Astrocyte (in vitro differentiated cells and primary cell): ENCODE measurements around the gene SDR42E1. TPM values are rescaled to one million over a fixed set of nuclear protein-coding genes. Genes with fewer than 3 reads are reported as not detected.

ENCODE experiments used
- DNase-seq: peaks from one replicate; pipeline ENCODE4 v3.0.0-alpha.2; 2010; ENCODE audit warnings: low read depth
- FAIRE-seq: peaks from 2 replicates; lab custom pipeline; 2011; peaks lifted over from hg19 to GRCh38; lab: Jason Lieb, UNC
- H2AFZ ChIP-seq: 2 replicates; pipeline ENCODE4 v1.6.0; 2012; ENCODE audit warnings: low read depth, low read length, inconsistent platforms
- H3K27ac ChIP-seq: 2 replicates; pipeline ENCODE4 v1.5.1; 2011; ENCODE audit warnings: low read depth, low read length, inconsistent platforms
- H3K27me3 ChIP-seq: 2 replicates; pipeline ENCODE4 v1.6.0; 2011; ENCODE audit warnings: low read length, inconsistent platforms; ENCODE audit not compliant: insufficient read depth
- H3K36me3 ChIP-seq: 2 replicates; pipeline ENCODE4 v1.5.1; 2011; ENCODE audit warnings: low read length, inconsistent platforms; ENCODE audit not compliant: insufficient read depth
- H3K4me1 ChIP-seq: 2 replicates; pipeline ENCODE4 v1.5.1; 2011; ENCODE audit warnings: low read length, inconsistent platforms; ENCODE audit not compliant: insufficient read depth
- H3K4me2 ChIP-seq: 2 replicates; pipeline ENCODE4 v1.6.0; 2012; ENCODE audit warnings: low read length, inconsistent platforms
- H3K4me3 ChIP-seq: 2 replicates; pipeline ENCODE4 v1.5.1; 2011; ENCODE audit warnings: low read depth, mild to moderate bottlenecking, low read length, inconsistent platforms; ENCODE audit not compliant: insufficient read depth
- H3K79me2 ChIP-seq: 2 replicates; pipeline ENCODE4 v1.6.0; 2012; ENCODE audit warnings: mild to moderate bottlenecking, low read length, inconsistent platforms; ENCODE audit not compliant: insufficient read depth
- H3K9ac ChIP-seq: 2 replicates; pipeline ENCODE4 v1.6.0; 2012; ENCODE audit warnings: mild to moderate bottlenecking, low read length, inconsistent platforms
- H3K9me3 ChIP-seq: 2 replicates; pipeline ENCODE4 v1.5.1; 2012; ENCODE audit warnings: low read depth, mild to moderate bottlenecking, low read length, inconsistent platforms; ENCODE audit not compliant: insufficient read depth
- H4K20me1 ChIP-seq: 2 replicates; pipeline ENCODE4 v1.6.0; 2012; ENCODE audit warnings: low read length, inconsistent platforms; ENCODE audit not compliant: insufficient read depth
- H3K27ac Mint-ChIP-seq: one replicate; pipeline ENCODE4 v1.8.0; 2021; ENCODE audit warnings: mild to moderate bottlenecking, mixed read lengths; ENCODE audit not compliant: unreplicated experiment
- H3K27me3 Mint-ChIP-seq: one replicate; pipeline ENCODE4 v1.8.0; 2021; ENCODE audit warnings: low read depth, mixed read lengths; ENCODE audit not compliant: unreplicated experiment
- H3K36me3 Mint-ChIP-seq: one replicate; pipeline ENCODE4 v1.8.0; 2021; ENCODE audit warnings: low read depth, mixed read lengths; ENCODE audit not compliant: unreplicated experiment
- H3K4me1 Mint-ChIP-seq: one replicate; pipeline ENCODE4 v1.8.0; 2021; ENCODE audit warnings: low read depth, mixed read lengths; ENCODE audit not compliant: unreplicated experiment
- H3K4me3 Mint-ChIP-seq: one replicate; pipeline ENCODE4 v1.8.0; 2021; ENCODE audit warnings: mild to moderate bottlenecking, moderate library complexity, mixed read lengths; ENCODE audit not compliant: unreplicated experiment
- H3K9me3 Mint-ChIP-seq: one replicate; pipeline ENCODE4 v1.8.0; 2021; ENCODE audit warnings: mild to moderate bottlenecking, mixed read lengths; ENCODE audit not compliant: unreplicated experiment
- EZH2 ChIP-seq: IDR thresholded peaks from 2 replicates; pipeline ENCODE4 v1.6.1; 2012; ENCODE audit warnings: mild to moderate bottlenecking, low read length, inconsistent platforms; ENCODE audit not compliant: insufficient read depth
- total RNA-seq: library from RNA; stranded (reverse); gene quantifications from 2 replicates; pipeline ENCODE4 v1.2.1, GENCODE V29; 2021
- TF ChIP-seq, protein P1 (sequence below): IDR thresholded peaks from 2 replicates; pipeline ENCODE4 v1.5.1; 2011; ENCODE audit warnings: low read depth, mild to moderate bottlenecking, inconsistent platforms, low read length, moderate library complexity; ENCODE audit not compliant: insufficient read depth

SDR42E1 gene
- total RNA-seq, 1 donor from 2014 or later: not detected

- Mint-ChIP-seq H3K27ac (no peak overlapping the region), H3K9me3 (peaks cover 2% of the 10 kb centered on the region), H3K4me1 (peaks cover 9% of the 10 kb centered on the region), H3K36me3 (no peaks in the 10 kb centered on the region), H3K4me3 (no peak overlapping the region), H3K27me3 (peaks cover 2% of the 10 kb centered on the region)
- H3K4me3 ChIP-seq: no peak overlapping the region
- H3K79me2 ChIP-seq: no peaks in the 10 kb centered on the region
- H2AFZ ChIP-seq: peak overlapping the region; percentile 26
- peaks cover 5% of the 10 kb centered on the region for H3K27me3 ChIP-seq
- no peak for FAIRE-seq
- peak; percentile 58 for DNase-seq
- no peaks in the 10 kb centered on the region for H3K36me3 ChIP-seq
- H3K4me2 ChIP-seq: peak overlapping the region; percentile 23
- no peaks in the 10 kb centered on the region for H4K20me1 ChIP-seq
- no peak for TF ChIP-seq EZH2
- TF ChIP-seq, protein P1, sequence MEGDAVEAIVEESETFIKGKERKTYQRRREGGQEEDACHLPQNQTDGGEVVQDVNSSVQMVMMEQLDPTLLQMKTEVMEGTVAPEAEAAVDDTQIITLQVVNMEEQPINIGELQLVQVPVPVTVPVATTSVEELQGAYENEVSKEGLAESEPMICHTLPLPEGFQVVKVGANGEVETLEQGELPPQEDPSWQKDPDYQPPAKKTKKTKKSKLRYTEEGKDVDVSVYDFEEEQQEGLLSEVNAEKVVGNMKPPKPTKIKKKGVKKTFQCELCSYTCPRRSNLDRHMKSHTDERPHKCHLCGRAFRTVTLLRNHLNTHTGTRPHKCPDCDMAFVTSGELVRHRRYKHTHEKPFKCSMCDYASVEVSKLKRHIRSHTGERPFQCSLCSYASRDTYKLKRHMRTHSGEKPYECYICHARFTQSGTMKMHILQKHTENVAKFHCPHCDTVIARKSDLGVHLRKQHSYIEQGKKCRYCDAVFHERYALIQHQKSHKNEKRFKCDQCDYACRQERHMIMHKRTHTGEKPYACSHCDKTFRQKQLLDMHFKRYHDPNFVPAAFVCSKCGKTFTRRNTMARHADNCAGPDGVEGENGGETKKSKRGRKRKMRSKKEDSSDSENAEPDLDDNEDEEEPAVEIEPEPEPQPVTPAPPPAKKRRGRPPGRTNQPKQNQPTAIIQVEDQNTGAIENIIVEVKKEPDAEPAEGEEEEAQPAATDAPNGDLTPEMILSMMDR: peak; percentile 69
- H3K9ac ChIP-seq: no peak overlapping the region
- no peak overlapping the region for H3K27ac ChIP-seq
- H3K4me1 ChIP-seq: peaks cover 14% of the 10 kb centered on the region
- no peaks in the 10 kb centered on the region for H3K9me3 ChIP-seq
Measured at GRCh38 chr16:82031116-82032084, 20.1 kb upstream of the SDR42E1 start.

DNA sequence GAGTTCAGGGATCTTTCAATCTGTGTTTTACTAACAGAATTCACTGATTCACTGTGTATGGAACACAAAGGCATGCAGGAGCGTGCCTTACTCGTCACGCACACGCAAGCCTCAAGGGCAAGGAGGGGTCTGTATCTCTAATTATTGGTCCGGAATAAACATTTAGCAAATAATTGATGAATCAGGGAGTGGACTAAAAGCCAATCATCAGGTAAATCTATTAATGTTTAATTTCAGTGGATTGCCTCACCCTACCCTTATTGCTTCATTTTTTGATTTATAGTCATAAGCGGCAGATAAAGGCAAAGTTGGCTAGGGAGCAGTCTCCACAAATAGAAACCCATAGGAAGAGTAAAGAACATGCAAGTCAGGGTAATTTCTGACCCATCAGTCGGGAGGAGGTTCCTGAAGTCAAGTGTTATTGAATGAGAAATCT lies 16.4 kb upstream of the SDR42E1 start:
- H3K4me3 ChIP-seq: no peak overlapping the region
- no peak for FAIRE-seq
- no peaks in the 10 kb centered on the region for H3K9me3 Mint-ChIP-seq

More for the DNA sequence above, 16.4 kb upstream of the SDR42E1 start:
- no peak overlapping the region for H3K4me2 ChIP-seq
- H3K36me3 ChIP-seq: no peaks in the 10 kb centered on the region
- H3K27me3 Mint-ChIP-seq: peaks cover 17% of the 10 kb centered on the region
- H3K27me3 ChIP-seq: peaks cover 10% of the 10 kb centered on the region
- H4K20me1 ChIP-seq: no peaks in the 10 kb centered on the region
- no peak for DNase-seq
- TF ChIP-seq, protein P1: no peak
- peak overlapping the region; percentile 9 for H2AFZ ChIP-seq
- H3K79me2 ChIP-seq: no peaks in the 10 kb centered on the region
- H3K27ac Mint-ChIP-seq: no peak overlapping the region
- H3K9ac ChIP-seq: no peak overlapping the region
- H3K4me3 Mint-ChIP-seq: no peak overlapping the region
- H3K36me3 Mint-ChIP-seq: no peaks in the 10 kb centered on the region
- H3K4me1 Mint-ChIP-seq: no peaks in the 10 kb centered on the region
- H3K4me1 ChIP-seq: peaks cover 4% of the 10 kb centered on the region
- H3K27ac ChIP-seq: no peak overlapping the region
- no peaks in the 10 kb centered on the region for H3K9me3 ChIP-seq
